Left lung (tissue), 10 donors: ENCODE data around the gene CMIP. TPM values are rescaled to one million over a fixed set of nuclear protein-coding genes. Genes with fewer than 3 reads are reported as not detected.

Source experiments
- ATAC-seq: fragments of 200-7000 bp; cut with Tn5 transposase; one replicate; pipeline ENCODE4 v1.9.1; 2020; ENCODE audit warnings: moderate library complexity
- DNase-seq, 4 donors: peaks; one replicate each; pipeline ENCODE4 v3.0.0-alpha.2; 2013 to 2020
- H3K27ac ChIP-seq, 2 donors: fragments of 200-600 bp; sonication (generic) in 1 of 2; one replicate each; pipeline versions ENCODE4 v1.5.0 to v1.8.0; 2020 to 2021
- H3K27me3 ChIP-seq, 2 donors: fragments of 200-600 bp; sonication (generic) in 1 of 2; one replicate each; pipeline versions ENCODE4 v1.5.0 to v1.8.0; 2020 to 2021
- H3K36me3 ChIP-seq, 2 donors: fragments of 200-600 bp; sonication (generic) in 1 of 2; one replicate each; pipeline versions ENCODE4 v1.5.0 to v1.8.0; 2020 to 2021
- H3K4me1 ChIP-seq, 2 donors: fragments of 200-600 bp; one replicate each; pipeline ENCODE4 v1.8.0; 2021
- H3K4me3 ChIP-seq, 2 donors: fragments of 200-600 bp; sonication (generic) in 1 of 2; one replicate each; pipeline versions ENCODE4 v1.5.0 to v1.8.0; 2020 to 2021; ENCODE audit warnings: mild to moderate bottlenecking in 1 of 2
- H3K9me3 ChIP-seq, 2 donors: fragments of 200-600 bp; sonication (generic) in 1 of 2; one replicate each; pipeline versions ENCODE4 v1.5.0 to v1.8.0; 2020 to 2021
- CTCF ChIP-seq, 2 donors: fragments of 200-600 bp; sonication (generic) in 1 of 2; IDR thresholded peaks; one replicate each; pipeline versions ENCODE4 v1.5.0 to v1.8.0; 2021; ENCODE audit warnings: antibody characterized with exemption in 2 of 2
- intact Hi-C, 2 donors: fragments of 100-400 bp; cut with DNase I; formaldehyde crosslinking; loops; one replicate each; pipeline versions ENCODE4 v1.11.2 to v1.14.2; 2022
- polyA plus RNA-seq, 6 donors: library from polyadenylated mRNA; unstranded; fragments of 120-200 nt; gene quantifications; one replicate each; pipeline ENCODE4 v1.2.1, GENCODE V29; 2013; ENCODE audit not compliant: insufficient read length in 6 of 6
- total RNA-seq, 2 donors: library from RNA; stranded (reverse); fragmentation: NEBNext Ultra II Directional; extraction: Animal tissue kit (Norgen Biotek cat#: 25700); gene quantifications; one replicate each; pipeline ENCODE4 v1.2.1, GENCODE V29; 2021
- donor health status: DM: no; HTN: yes; CAD: no.
- donor health status: DM: no; HTN: no; CAD: no.

Gene CMIP
- total and polyA plus RNA-seq, 8 donors: 35.3 to 55.8 (median 40.4) TPM

GRCh38 chr16:81544700-81545271 is 100.2 kb downstream of the CMIP start:
- Histone ChIP-seq H3K4me3 (no peak overlapping the region), H3K27ac (peak overlapping the region in 1 of 2 donors; percentile 53), H3K36me3 (no peaks in the 10 kb centered on the region), H3K27me3 (no peaks in the 10 kb centered on the region), H3K9me3 (no peaks in the 10 kb centered on the region), H3K4me1 (peaks cover 19 to 85% of the 10 kb centered on the region in 2 donors)
- ATAC-seq (peak; percentile 30), DNase-seq (peak in 1 of 4 donors; percentile 50)
- intact Hi-C loops: no loop called here
- no peak for TF ChIP-seq CTCF (IDR thresholded peaks at IDR 0.05)

GRCh38 chr16:81545470-81546250 is 101.1 kb downstream of the CMIP start:
- no peak for DNase-seq
- no peaks in the 10 kb centered on the region for H3K36me3 ChIP-seq
- no peak overlapping the region for H3K27ac ChIP-seq
- H3K27me3 ChIP-seq: no peaks in the 10 kb centered on the region
- no peaks in the 10 kb centered on the region for H3K9me3 ChIP-seq
- peaks cover 19 to 92% of the 10 kb centered on the region in 2 donors for H3K4me1 ChIP-seq
- no peak for ATAC-seq
- TF ChIP-seq CTCF (IDR thresholded peaks at IDR 0.05): no peak
- intact Hi-C loops: no loop called here
- no peak overlapping the region for H3K4me3 ChIP-seq

- no peaks in the 10 kb centered on the region for H3K27me3 ChIP-seq
- intact Hi-C loops: no loop called here
- H3K36me3 ChIP-seq: no peaks in the 10 kb centered on the region
- no peak for ATAC-seq
- DNase-seq: no peak
- no peak for TF ChIP-seq CTCF (IDR thresholded peaks at IDR 0.05)
- no peak overlapping the region for H3K4me3 ChIP-seq
- peaks cover 24 to 93% of the 10 kb centered on the region in 2 donors for H3K4me1 ChIP-seq
- H3K9me3 ChIP-seq: no peaks in the 10 kb centered on the region
- no peak overlapping the region for H3K27ac ChIP-seq
These were observed 102.2 kb downstream of the CMIP start for GRCh38 chr16:81546781-81547180.

- Histone ChIP-seq H3K9me3 (no peaks in the 10 kb centered on the region), H3K4me3 (no peak overlapping the region), H3K27ac (peak overlapping the region in 1 of 2 donors; percentile 18), H3K4me1 (peaks cover 26 to 95% of the 10 kb centered on the region in 2 donors), H3K27me3 (no peaks in the 10 kb centered on the region), H3K36me3 (no peaks in the 10 kb centered on the region)
- ATAC-seq: no peak
- intact Hi-C loops: no loop called here
- TF ChIP-seq CTCF (IDR thresholded peaks at IDR 0.05): no peak
- DNase-seq: no peak
These were observed 102.8 kb downstream of the CMIP start for GRCh38 chr16:81547194-81547938.

- Histone ChIP-seq H3K9me3 (no peaks in the 10 kb centered on the region), H3K27me3 (no peaks in the 10 kb centered on the region), H3K4me1 (peaks cover 26 to 95% of the 10 kb centered on the region in 2 donors), H3K4me3 (no peak overlapping the region), H3K36me3 (no peaks in the 10 kb centered on the region), H3K27ac (peak overlapping the region in 1 of 2 donors; percentile 18)
- TF ChIP-seq CTCF (IDR thresholded peaks at IDR 0.05): no peak
- no peak for DNase-seq
- intact Hi-C loops: no loop called here
- no peak for ATAC-seq
These were observed 103.3 kb downstream of the CMIP start for GRCh38 chr16:81547939-81548216.
